Pulmonary artery endothelial cell (primary cell): ENCODE measurements around the gene SLC25A45. TPM values are rescaled to one million over a fixed set of nuclear protein-coding genes. Genes with fewer than 3 reads are reported as not detected.
"Not testable (repeated sequence)": the region's sequence is repeated elsewhere in the genome, so short reads cannot be mapped to it uniquely, and the experiment has no call there.

ENCODE experiments used
- DNase-seq: peaks from one replicate; pipeline ENCODE4 v3.0.0-alpha.2; 2011; ENCODE audit warnings: low read depth, low spot score
- total RNA-seq: library from RNA; depleted of rRNA; stranded (reverse); fragments of >200 nt; gene quantifications from 2 replicates; pipeline ENCODE4 v1.2.3, GENCODE V29; 2014

The SLC25A45 gene
- total RNA-seq, 1 donor from 2014 or later, result 1.4 TPM

- no peak for DNase-seq
These were observed 19.5 kb downstream of the SLC25A45 start for GRCh38 chr11:65362966-65363365.

- no peak for DNase-seq
These were observed 20.0 kb downstream of the SLC25A45 start for GRCh38 chr11:65362320-65362931.

GRCh38 chr11:65357856-65358356, 24.5 kb downstream of the SLC25A45 start:
- DNase-seq, result no peak

- no peak for DNase-seq
These were observed 26.0 kb downstream of the SLC25A45 start for GRCh38 chr11:65356394-65356972.

- DNase-seq, result no peak
These were observed 26.6 kb downstream of the SLC25A45 start for GRCh38 chr11:65355776-65356393.

GRCh38 chr11:65355013-65355775, 27.3 kb downstream of the SLC25A45 start:
- no peak for DNase-seq

GRCh38 chr11:65354265-65355012, 28.0 kb downstream of the SLC25A45 start, which contains the start of gene TIGD3:
TIGD3 (plus strand) TSS chr11:65354751; CDS start chr11:65355809, 1,058 bp downstream.
- peak; percentile 75 for DNase-seq

GRCh38 chr11:65353900-65354264, 28.6 kb downstream of the SLC25A45 start:
- DNase-seq, result no peak

- DNase-seq, result no peak
These were observed 29.1 kb downstream of the SLC25A45 start for GRCh38 chr11:65353376-65353775.

GRCh38 chr11:65352783-65353182, 29.7 kb downstream of the SLC25A45 start:
- DNase-seq, result no peak

- no peak for DNase-seq
These were observed 30.9 kb downstream of the SLC25A45 start for GRCh38 chr11:65351511-65351910.

- DNase-seq, result no peak
These were observed 40.6 kb downstream of the SLC25A45 start for GRCh38 chr11:65341856-65342255.

- DNase-seq, result no peak
These were observed 42.2 kb downstream of the SLC25A45 start for GRCh38 chr11:65340226-65340625.

GRCh38 chr11:65338676-65339075, 43.8 kb downstream of the SLC25A45 start:
- no peak for DNase-seq

- no peak for DNase-seq
These were observed 47.6 kb downstream of the SLC25A45 start for GRCh38 chr11:65334696-65335295.

- not testable (repeated sequence) for DNase-seq
These were observed 49.9 kb downstream of the SLC25A45 start for GRCh38 chr11:65332591-65332990.

GRCh38 chr11:65330544-65330943, 51.9 kb downstream of the SLC25A45 start:
- DNase-seq, result no peak

- DNase-seq, result peak; percentile 78
These were observed 52.5 kb downstream of the SLC25A45 start for GRCh38 chr11:65329944-65330403.

- DNase-seq, result no peak
These were observed 53.0 kb downstream of the SLC25A45 start for GRCh38 chr11:65329478-65329877.

GRCh38 chr11:65327021-65327420, 55.4 kb downstream of the SLC25A45 start:
- no peak for DNase-seq

GRCh38 chr11:65325435-65325834, 57.0 kb downstream of the SLC25A45 start:
- no peak for DNase-seq
